GM13976 (cell line): ENCODE results near the gene MYH7.

Experiments
- DNase-seq: peaks from one replicate; pipeline ENCODE4 v3.0.0; 2012; ENCODE audit warnings: low spot score
- CTCF ChIP-seq: IDR thresholded peaks from 2 replicates; pipeline ENCODE4 v1.5.1; 2012; ENCODE audit warnings: borderline replicate concordance, mild to moderate bottlenecking; ENCODE audit not compliant: insufficient read depth; ENCODE audit errors: extremely low read depth, missing control alignments, control extremely low read depth
- in situ Hi-C: fragments of 300-500 bp; cut with MboI; formaldehyde crosslinking; loops from one replicate; pipeline ENCODE4 v1.12.0; 2022; ENCODE audit warnings: low sequenced_read_pairs, mixed read lengths, inconsistent platforms; ENCODE audit not compliant: unreplicated experiment

The MYH7 gene

GRCh38 chr14:23366426-23366921, 69.0 kb downstream of the MYH7 start:
- DNase-seq: no peak
- in situ Hi-C loops: no loop called here
- TF ChIP-seq CTCF: no peak

DNA sequence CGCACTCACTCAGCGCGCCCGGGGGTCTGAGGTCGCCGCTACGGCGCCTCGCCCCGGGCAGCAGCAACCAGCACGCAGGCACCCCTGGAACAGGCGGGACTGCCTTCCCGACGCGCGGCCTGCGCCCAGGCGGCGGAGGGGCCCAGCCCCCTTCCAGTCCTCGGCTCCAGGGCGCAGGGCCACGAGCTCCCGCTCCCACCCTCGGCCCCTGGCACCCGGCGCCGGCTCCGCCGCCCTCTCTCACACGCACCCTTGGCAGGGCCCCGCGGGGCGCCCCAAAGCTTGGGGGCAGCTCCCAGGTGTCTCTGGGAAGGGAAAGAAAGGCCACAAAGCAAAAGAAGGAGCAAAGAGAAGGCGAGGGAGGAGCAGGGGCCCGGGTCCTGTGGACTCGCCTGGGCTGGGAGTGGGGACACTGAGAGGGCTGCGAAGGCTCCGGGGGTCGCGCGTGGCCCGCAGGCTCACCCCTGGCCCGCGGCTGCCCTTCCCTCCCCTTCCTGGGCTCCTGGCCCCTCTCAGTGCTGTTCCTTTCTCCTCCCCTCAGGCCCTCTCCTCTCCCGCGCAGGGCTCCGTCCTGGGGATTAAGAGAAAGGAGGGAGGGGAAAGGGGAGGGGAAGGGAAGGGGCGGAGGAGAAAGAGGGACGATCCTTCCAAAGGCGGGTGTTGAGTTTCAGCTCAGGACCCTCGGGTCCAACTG, 69.6 kb downstream of the MYH7 start:
- in situ Hi-C loops: no loop called here
- no peak for DNase-seq
- TF ChIP-seq CTCF: no peak

GRCh38 chr14:23365036-23365731, 70.3 kb downstream of the MYH7 start, which contains the start of gene EFS:
TSS of gene EFS (minus strand) at chr14:23365172. CDS start at chr14:23365025, 147 bp downstream.
- no peak for TF ChIP-seq CTCF
- DNase-seq: no peak
- in situ Hi-C loops: no loop called here

DNA sequence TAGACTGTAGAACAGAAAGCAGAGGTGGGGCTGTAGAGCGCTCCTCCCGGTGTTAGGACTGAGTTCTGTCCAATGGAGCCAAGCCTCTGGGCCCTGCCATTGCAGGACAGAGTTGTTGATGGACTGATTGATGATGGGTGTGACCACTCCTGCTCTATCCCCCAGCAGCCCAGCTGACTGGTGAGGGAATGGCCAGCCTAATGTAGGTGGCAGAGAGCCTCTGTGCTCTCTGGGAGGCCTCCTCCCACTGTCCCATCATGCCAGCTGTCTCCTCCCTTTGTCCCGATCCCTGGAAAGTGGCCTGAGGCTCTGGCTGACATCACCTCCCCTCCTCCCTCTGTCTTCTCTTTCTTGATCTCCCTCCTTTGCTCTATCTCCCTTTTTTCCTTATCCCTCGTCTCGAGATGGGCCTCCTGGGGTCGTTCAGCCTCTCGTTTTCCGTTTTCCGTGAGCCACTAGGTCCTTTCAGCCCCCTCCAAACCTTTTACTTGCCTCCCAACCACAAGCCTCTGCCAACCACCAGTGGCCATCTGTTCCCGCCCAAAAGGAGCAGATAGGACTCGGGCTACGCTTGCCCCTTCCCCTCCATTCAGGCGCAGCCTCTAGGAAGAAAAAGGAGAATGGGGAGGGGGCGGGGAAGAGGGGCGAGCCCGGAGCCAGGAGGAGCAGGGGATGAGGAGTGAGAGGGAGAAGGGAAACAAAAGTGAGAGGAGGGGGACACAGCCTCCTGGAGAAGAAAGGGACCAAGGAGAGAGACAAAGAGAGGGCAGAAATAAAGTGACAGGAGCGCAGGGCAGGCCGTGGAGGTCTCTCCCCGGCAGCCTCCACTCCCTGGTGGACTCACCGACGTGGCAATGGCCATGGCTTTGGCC, 71.1 kb downstream of the MYH7 start:
- no peak for DNase-seq
- in situ Hi-C loops: no loop called here
- no peak for TF ChIP-seq CTCF
